Measurements from ENCODE around the gene LDLR.

Gene LDLR
- 118 to 279 (median 200) reads per million in 4 donors for total RNA-seq

- peak; percentile 52 to 95 (median 70) for DNase-seq
Observed at GRCh38 chr19:11089254-11090013, at the start of gene LDLR. Gene LDLR (plus strand): TSS chr19:11089463. CDS start chr19:11089549, 86 bp downstream.

DNA sequence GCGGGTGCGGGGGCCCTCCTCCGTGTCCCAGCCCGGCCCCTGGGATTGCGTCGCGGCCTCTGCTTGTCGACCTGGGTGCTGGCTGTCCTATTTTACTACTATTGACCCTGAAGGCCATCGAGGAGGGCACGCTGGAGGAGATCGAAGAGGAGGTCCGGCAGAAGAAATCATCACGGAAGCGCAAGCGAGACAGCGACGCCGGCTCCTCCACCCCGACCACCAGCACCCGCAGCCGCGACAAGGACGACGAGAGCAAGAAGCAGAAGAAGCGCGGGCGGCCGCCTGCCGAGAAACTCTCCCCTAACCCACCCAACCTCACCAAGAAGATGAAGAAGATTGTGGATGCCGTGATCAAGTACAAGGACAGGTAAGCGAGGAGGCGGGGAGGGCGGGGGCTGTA lies 48.1 kb upstream of the LDLR start:
- no peak for DNase-seq

DNA sequence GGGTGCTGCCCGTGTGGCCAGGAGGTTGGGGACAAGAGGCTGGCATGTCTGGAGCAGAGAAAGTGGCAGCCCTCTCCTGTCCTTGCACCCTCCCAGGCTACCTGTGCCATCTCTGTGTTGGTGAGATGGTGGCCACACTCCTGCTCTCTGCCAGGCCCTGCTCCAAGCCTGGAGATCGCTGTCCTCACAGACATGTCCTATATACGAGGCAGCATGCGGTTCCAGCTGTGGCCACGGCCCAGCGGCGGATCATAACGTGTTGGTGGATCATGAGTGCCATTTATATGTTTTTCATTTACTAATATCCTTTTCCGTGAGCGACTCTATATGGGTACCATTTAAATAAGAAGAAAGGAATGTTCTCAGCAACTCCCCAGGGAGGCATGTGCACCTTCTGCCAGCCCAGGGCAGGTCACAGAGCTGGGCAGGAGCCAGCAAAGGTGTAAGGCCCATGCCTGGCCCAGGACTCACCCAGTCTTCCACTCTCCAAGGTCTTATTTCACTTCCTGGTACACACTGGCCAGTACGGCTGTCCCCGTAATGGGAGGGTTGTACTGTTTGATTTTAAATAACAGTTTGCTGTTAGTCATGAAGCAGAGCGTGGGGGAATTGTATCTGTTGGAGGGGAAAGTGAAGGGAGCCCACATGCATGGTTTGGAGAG lies 47.2 kb upstream of the LDLR start:
- DNase-seq, result no peak

GRCh38 chr19:11044431-11044830 lies 44.8 kb upstream of the LDLR start:
- no peak for DNase-seq

- DNase-seq, result no peak
Observed at GRCh38 chr19:11045536-11045935, 43.7 kb upstream of the LDLR start.

DNA sequence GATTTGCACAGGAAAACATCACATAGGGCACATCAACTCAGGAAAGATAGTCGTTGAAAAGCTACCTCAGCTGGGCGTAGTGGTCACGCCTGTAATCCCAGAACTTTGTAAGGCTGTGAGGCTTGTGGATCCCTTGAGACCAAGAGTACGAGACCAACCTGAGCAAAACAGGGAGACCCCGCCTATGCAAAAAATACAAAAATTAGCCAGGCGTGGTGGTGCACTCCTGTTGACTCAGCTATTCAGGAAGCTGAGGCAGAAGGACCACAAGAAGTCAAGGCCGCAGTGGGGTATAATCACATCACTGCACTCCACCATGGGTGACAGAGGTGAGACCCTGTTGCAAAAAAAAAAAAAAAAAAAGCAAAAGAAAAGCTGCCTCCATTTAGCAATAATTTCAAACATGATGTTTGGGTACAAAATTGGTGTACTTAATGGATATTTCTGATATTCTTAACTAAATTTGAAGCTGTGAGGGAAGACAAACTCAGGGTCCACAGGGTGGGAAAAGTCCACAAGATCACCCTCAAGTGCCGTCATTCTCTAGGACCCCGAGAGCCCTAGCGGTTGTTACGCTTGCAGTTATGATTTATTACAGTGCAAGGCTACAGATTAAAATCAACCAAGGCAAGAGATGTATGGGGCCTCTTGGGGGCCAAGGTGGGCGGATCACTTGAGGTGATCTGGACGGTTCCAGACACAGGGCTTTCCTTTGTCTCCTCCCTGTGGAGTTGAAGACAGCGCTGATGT lies 42.5 kb upstream of the LDLR start:
- no peak for DNase-seq

DNA sequence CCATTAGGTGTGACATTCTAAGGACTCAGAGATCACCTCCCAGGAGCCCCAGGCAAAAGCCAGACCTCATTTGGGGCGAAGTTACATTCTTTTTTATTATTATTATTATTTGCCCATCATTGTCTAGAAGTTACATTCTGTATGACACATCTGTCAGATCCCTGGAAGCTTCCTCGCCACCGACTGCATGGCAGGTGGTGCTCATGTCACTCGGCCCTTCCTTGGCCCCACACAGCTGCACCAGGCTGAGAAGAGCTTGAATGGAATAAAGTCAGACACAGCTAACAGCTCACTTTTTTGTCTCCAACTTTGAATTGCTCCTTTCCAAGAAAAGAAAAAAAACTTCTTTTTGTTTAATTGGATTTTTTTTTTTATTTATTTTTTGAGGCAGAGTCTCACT lies 41.4 kb upstream of the LDLR start:
- DNase-seq, result no peak

GRCh38 chr19:11050323-11051114 lies 38.7 kb upstream of the LDLR start:
- DNase-seq, result no peak

GRCh38 chr19:11053817-11054195 lies 35.5 kb upstream of the LDLR start:
- no peak for DNase-seq

- no peak for DNase-seq
Observed at GRCh38 chr19:11054200-11054599, 35.1 kb upstream of the LDLR start.

- no peak for DNase-seq
Observed at GRCh38 chr19:11054628-11055027, 34.6 kb upstream of the LDLR start.

DNA sequence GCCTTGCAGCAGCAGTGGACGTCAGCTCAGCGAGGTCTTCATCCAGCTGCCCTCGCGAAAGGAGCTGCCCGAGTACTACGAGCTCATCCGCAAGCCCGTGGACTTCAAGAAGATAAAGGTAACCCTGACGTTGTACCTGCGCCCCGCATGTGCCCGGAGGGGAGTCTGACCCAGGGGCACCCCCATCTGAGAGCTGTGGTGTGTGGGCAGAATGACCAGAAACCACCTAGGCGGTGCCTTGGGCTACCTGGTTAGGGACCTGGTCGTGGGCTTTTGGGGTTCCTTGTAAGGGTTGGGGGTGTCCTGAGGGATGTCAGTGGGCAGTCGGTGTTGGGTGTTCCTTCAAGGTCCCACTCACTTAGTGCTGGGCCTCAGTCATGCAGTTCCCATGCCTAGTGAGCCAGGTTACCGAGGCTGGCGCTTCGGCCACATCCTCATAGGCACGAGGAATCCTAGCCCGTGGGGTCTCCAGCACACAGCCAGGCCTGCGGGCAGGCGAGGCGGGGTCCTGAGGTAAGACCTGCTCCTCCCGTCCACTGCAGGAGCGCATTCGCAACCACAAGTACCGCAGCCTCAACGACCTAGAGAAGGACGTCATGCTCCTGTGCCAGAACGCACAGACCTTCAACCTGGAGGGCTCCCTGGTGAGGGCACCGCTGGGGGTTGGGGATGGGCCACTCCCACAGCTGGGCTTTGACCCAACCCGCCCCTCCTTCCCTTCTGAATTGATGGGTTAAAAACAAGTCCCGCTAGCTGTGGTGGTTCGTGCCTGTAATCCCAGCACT lies 30.8 kb upstream of the LDLR start:
- no peak for DNase-seq

DNA sequence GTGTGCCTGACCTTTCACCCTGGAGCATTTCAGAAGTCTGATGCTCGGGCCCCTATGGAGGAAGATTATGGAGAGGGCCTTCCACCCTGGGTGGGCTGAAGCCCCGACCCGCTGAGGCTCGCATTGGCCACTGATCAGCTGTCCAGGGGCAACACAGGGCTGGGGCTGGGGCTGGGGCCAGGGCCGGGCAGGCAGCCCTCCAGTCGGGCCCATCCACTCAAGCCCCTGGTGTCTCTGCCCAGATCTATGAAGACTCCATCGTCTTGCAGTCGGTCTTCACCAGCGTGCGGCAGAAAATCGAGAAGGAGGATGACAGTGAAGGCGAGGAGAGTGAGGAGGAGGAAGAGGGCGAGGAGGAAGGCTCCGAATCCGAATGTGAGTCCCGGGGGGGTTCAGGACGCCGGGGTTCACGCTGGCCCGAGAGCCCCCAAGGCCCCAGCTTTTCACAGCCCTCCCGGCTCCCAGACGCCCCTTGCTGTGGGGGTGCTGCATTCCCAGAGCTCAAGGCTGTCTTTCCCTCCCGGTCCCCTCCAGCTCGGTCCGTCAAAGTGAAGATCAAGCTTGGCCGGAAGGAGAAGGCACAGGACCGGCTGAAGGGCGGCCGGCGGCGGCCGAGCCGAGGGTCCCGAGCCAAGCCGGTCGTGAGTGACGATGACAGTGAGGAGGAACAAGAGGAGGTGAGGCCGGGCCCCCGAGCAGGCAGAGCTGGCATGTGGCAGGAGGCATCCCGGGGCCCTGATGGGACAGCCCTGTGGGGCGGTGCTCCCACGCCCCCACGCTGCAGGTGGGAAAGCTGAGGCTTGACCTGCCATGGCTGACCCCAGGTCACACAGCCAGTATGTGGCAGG lies 29.5 kb upstream of the LDLR start:
- no peak for DNase-seq

GRCh38 chr19:11061952-11062351 lies 27.3 kb upstream of the LDLR start:
- DNase-seq, result no peak

- no peak for DNase-seq
Observed at GRCh38 chr19:11063434-11063833, 25.8 kb upstream of the LDLR start.

DNA sequence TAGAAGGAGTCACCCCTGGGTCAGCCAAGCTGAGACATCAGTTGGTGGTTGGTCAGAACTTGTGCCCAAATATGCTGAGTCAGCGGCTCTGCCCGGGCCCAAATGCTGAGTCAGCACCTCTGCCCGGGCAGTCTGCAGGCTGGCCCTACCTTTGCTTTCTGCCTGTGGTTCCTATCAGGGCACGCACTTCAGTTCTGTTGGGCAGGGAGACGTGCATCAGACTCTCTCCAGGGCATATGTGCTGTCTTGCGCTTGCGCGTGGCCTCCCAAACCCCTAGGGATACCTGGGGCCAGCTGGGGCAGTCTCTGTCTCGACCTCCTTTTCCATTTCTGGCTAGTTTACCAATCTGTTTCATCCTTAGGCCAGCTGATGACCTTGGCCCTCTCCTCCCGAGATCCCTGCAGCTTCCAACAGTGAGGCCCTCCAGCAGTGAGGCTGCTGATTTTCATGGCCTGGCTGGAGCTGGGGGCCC lies 24.4 kb upstream of the LDLR start:
- no peak for DNase-seq

- DNase-seq, result no peak
Observed at GRCh38 chr19:11066326-11066725, 22.9 kb upstream of the LDLR start.

GRCh38 chr19:11067356-11068113 lies 21.7 kb upstream of the LDLR start:
- DNase-seq, result no peak

DNA sequence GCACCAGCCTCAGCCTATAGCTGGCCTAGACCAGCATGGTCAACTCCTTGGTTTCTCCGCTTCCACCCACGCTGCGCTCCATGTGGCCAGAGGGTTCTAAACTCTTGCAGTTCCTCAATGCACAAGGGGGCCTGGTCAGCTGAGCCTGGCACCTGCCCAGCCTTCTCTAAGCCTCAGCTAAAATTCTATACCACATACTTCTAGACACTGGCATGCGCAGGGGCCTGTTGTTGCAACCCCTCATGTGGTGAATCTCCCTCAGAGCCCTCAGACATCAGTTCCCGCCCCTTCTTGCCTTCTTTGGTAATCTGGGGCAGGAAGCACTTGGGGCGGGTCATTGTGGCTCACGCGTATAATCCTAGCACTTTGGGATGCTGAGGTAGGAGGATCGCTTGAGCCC lies 19.7 kb upstream of the LDLR start:
- no peak for DNase-seq

- no peak for DNase-seq
Observed at GRCh38 chr19:11070123-11070522, 19.1 kb upstream of the LDLR start.

Measured in T-helper 1 cell (primary cell).